ENCODE results near the gene CRK. TPM values are rescaled to one million over a fixed set of nuclear protein-coding genes. Genes with fewer than 3 reads are reported as not detected.
A peak's percentile ranks its signal among the peaks of the same experiment; 100 is the strongest.
"Not testable (repeated sequence)": the region's sequence is repeated elsewhere in the genome, so short reads cannot be mapped to it uniquely, and the experiment has no call there.

CRK gene
- total RNA-seq, 4 donors from 2014 or later = 59.8 to 102 (median 75.7) TPM

DNA sequence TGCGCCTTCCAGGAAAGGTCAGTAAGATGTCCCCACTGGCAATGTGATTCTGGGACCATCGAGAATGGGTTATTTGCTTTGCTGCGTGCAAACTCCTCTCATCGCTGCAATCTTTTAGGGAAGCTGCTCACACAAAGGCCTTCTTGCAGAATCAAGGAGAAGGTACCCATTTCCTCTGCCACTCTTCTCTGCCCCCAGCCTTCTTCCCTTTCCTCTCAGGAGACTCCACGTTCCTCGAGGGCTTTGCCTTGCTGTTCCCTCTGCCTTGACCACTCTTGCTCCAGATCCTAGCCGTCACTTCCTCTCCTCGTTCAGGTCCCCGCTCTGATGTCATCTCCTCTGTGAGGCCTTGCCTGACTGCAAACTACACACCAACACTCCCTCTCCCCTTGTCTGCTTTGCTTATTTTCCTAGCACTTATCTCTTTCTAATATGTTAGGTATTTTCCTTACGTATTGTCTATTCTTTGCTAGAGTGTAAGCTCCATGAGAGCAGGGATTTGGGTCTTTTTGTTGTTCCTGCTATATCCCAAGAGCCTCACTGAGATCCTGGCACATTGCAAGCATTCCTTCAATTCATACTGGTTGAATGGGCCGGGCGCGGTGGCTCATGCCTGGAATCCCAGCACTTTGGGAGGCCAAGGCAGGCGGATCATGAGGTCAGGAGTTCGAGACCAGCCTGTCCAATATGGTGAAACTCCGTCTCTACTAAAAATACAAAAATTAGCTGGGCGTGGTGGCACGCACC lies 5.3 kb upstream of the CRK start:
- TF ChIP-seq POLR2AphosphoS5 (IDR thresholded peaks at IDR 0.05) = peak in 1 of 2 donors; percentile 23
- no peak for TF ChIP-seq EP300 (IDR thresholded peaks at IDR 0.05)
- no peak for TF ChIP-seq CTCF (IDR thresholded peaks at IDR 0.05)
- TF ChIP-seq POLR2A (IDR thresholded peaks at IDR 0.05; ENCODE audit: low read depth) = no peak
- H3K4me3 ChIP-seq = no peak overlapping the region
- no peaks in the 10 kb centered on the region for H3K9me3 ChIP-seq
- H3K36me3 ChIP-seq = peaks cover 12 to 37% (median 32%) of the 10 kb centered on the region in 4 donors
- DNase-seq (ENCODE audit: extremely low spot score) = no peak
- no peaks in the 10 kb centered on the region for H3K27me3 ChIP-seq
- intact Hi-C loops (cut with DNase I) = no loop called here
- WGBS = 83% methylated on average over 18 of the region's 18 CpGs
- H3K4me1 ChIP-seq = peaks cover 20 to 45% (median 36%) of the 10 kb centered on the region in 4 donors
- peak overlapping the region; percentile 63 to 72 (median 68) for H3K27ac ChIP-seq (replicated peaks in 1 of 4)

- Histone ChIP-seq H3K9me3 (no peaks in the 10 kb centered on the region), H3K27me3 (no peaks in the 10 kb centered on the region), H3K4me1 (peaks cover 20 to 45% (median 38%) of the 10 kb centered on the region in 4 donors), H3K27ac (replicated peaks in 1 of 4) (peak overlapping the region; percentile 63 to 72 (median 68)), H3K4me3 (no peak overlapping the region), H3K36me3 (peaks cover 5 to 26% (median 20%) of the 10 kb centered on the region in 4 donors)
- intact Hi-C loops (cut with DNase I) = no loop called here
- WGBS = 23% methylated on average over 6 of the region's 6 CpGs
- TF ChIP-seq CTCF (IDR thresholded peaks at IDR 0.05) (no peak), POLR2AphosphoS5 (IDR thresholded peaks at IDR 0.05) (peak; percentile 46 to 65)
- DNase-seq (ENCODE audit: extremely low spot score) = no peak
Measured at GRCh38 chr17:1460233-1460632, 4.2 kb upstream of the CRK start.

DNA sequence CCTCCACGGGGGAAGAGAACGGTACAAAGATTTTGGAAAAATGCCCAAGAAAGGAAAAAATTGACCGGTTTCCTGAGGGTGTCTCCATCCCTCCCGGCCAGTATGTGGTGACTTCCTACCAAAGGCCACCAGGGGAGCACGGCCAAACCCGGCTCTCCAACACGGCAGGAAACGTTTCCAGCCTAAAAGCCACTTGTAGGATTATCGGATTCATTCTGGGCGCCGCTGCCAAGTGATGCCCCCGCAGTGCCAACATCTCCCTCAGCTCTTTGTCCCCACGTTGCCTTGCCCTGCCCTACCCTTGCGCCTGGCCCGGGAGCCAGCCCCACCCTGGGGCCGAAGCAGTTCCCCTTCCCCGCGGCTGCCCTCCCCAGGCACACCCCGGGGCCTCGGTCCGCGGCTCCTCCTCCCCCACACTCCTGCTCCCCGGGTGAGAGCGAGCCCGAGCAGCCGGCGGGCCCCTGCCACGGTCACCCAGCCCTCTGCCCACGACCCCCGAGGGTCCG lies 688 bp downstream of the CRK start:
- TF ChIP-seq POLR2A (IDR thresholded peaks at IDR 0.05; ENCODE audit: low read depth) (no peak), POLR2AphosphoS5 (IDR thresholded peaks at IDR 0.05) (peak; percentile 40 to 49), CTCF (IDR thresholded peaks at IDR 0.05) (peak; percentile 36 to 70 (median 49))
- H3K27me3 ChIP-seq = no peaks in the 10 kb centered on the region
- H3K4me3 ChIP-seq = peak overlapping the region; percentile 71 to 88 (median 84)
- 1% methylated on average over 14 of the region's 31 CpGs for WGBS
- peaks cover 0 to 9% (median 5%) of the 10 kb centered on the region in 4 donors for H3K36me3 ChIP-seq
- H3K9me3 ChIP-seq = no peaks in the 10 kb centered on the region
- DNase-seq (ENCODE audit: extremely low spot score) = no peak
- intact Hi-C loops (cut with DNase I) = no loop called here
- peaks cover 47 to 61% (median 59%) of the 10 kb centered on the region in 4 donors for H3K4me1 ChIP-seq
- H3K27ac ChIP-seq (replicated peaks in 1 of 4) = peak overlapping the region; percentile 90 to 99 (median 90)

DNA sequence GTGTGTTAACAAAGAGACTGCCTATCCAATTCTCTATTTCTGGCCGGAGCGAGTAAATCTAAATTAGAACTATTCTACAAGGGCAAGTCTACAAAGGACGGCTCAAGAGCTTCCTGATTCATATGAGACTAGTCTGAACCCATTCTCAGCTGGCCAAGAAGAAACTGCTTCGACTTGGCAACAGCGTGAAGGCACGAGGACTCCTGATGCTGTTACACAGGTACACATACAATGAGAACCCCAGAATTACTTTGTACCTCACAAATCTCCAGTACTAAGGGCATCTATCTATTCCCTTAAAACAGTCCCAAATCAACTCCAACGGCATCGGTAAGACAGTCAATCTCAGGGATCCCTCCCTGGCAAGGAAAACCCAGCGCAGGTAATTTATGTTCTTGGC lies 1.5 kb downstream of the CRK start:
- H3K9me3 ChIP-seq = no peaks in the 10 kb centered on the region
- intact Hi-C loops (cut with DNase I) = loop anchor here (5.0 kb wide), 2 partner anchors 63 to 87 kb away; partner anchors contain the start of gene INPP5K
- no peak for DNase-seq (ENCODE audit: extremely low spot score)
- H3K36me3 ChIP-seq = peaks cover 0 to 11% (median 6%) of the 10 kb centered on the region in 4 donors
- TF ChIP-seq CTCF (IDR thresholded peaks at IDR 0.05) = no peak
- no peak for TF ChIP-seq EP300 (IDR thresholded peaks at IDR 0.05)
- no peak for TF ChIP-seq POLR2AphosphoS5 (IDR thresholded peaks at IDR 0.05)
- no peak for TF ChIP-seq POLR2A (IDR thresholded peaks at IDR 0.05; ENCODE audit: low read depth)
- H3K4me1 ChIP-seq = peaks cover 39 to 59% (median 56%) of the 10 kb centered on the region in 4 donors
- H3K4me3 ChIP-seq = peak overlapping the region; percentile 71 to 88 (median 84)
- WGBS = 52% methylated on average over 9 of the region's 9 CpGs
- no peaks in the 10 kb centered on the region for H3K27me3 ChIP-seq
- peak overlapping the region; percentile 90 to 99 (median 90) for H3K27ac ChIP-seq (replicated peaks in 1 of 4)

DNA sequence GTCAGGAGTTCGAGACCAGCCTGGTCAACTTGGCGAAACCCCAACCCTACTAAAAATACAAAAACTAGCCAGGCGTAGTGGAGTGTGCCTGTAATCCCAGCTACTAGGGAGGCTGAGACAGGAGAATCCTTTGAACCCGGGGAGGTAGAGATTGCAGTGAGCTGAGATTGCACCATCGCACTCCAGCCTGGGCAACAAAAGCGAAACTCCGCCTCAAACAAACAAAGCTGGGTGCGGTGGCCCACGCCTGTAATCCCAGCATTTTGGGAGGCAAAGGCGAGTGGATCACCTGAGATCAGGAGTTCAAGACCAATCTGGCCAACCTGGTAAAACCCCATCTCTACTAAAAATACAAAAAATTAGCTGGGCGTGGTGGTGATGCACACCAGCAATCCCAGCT lies 2.3 kb downstream of the CRK start:
- not testable (repeated sequence) for H3K4me3 ChIP-seq; H3K27me3 ChIP-seq; H3K9me3 ChIP-seq; DNase-seq (ENCODE audit: extremely low spot score)
- intact Hi-C loops (cut with DNase I) = loop anchor here (5.0 kb wide), 2 partner anchors 64 to 86 kb away; partner anchors contain the start of gene INPP5K
- H3K4me1 ChIP-seq = peaks cover 45 to 67% (median 64%) of the 10 kb centered on the region in 4 donors
- H3K27ac ChIP-seq (replicated peaks in 1 of 4) = peak overlapping the region in 3 of 4 donors; percentile 90 to 99 (median 90)
- peaks cover 0 to 11% (median 6%) of the 10 kb centered on the region in 4 donors for H3K36me3 ChIP-seq
- 93% methylated on average over 11 of the region's 11 CpGs for WGBS
